Lower lobe of right lung (tissue), 2 donors: Measurements from ENCODE around the gene TSPAN9. TPM values are rescaled to one million over a fixed set of nuclear protein-coding genes. Genes with fewer than 3 reads are reported as not detected.
A peak's percentile ranks its signal among the peaks of the same experiment; 100 is the strongest.

Source experiments
- ATAC-seq, 2 donors: fragments of 200-7000 bp; cut with Tn5 transposase; one replicate each; pipeline ENCODE4 v1.9.1; 2020 to 2022; ENCODE audit warnings: mild to moderate bottlenecking in 2 of 2, moderate library complexity in 2 of 2
- DNase-seq: peaks from one replicate; pipeline ENCODE4 v3.0.0-alpha.2; 2020
- H3K27ac ChIP-seq: fragments of 200-600 bp; one replicate; pipeline ENCODE4 v1.8.0; 2022
- H3K27me3 ChIP-seq: fragments of 200-600 bp; one replicate; pipeline ENCODE4 v1.8.0; 2022; ENCODE audit warnings: low read depth
- H3K36me3 ChIP-seq: fragments of 200-600 bp; one replicate; pipeline ENCODE4 v1.8.0; 2022; ENCODE audit warnings: mild to moderate bottlenecking
- H3K4me1 ChIP-seq: fragments of 200-600 bp; one replicate; pipeline ENCODE4 v1.8.0; 2022
- H3K4me3 ChIP-seq: fragments of 200-600 bp; one replicate; pipeline ENCODE4 v1.8.0; 2022; ENCODE audit warnings: mild to moderate bottlenecking
- H3K9me3 ChIP-seq: fragments of 200-600 bp; one replicate; pipeline ENCODE4 v1.8.0; 2022
- CTCF ChIP-seq: fragments of 200-600 bp; IDR thresholded peaks from one replicate; pipeline ENCODE4 v1.8.0; 2022; ENCODE audit warnings: antibody characterized with exemption, mild to moderate bottlenecking
- intact Hi-C: fragments of 100-400 bp; cut with DNase I; formaldehyde crosslinking; loops from one replicate; pipeline ENCODE4 v1.11.0; 2022
- total RNA-seq: library from RNA; stranded (reverse); fragmentation: NEBNext Ultra II Directional; extraction: Animal tissue kit (Norgen Biotek cat#: 25700); gene quantifications from one replicate; pipeline ENCODE4 v1.2.1, GENCODE V29; 2021
- donor health status: DM: no; HTN: yes; CAD: no; lungs with severe emphysema.

TSPAN9 gene
- total RNA-seq, 1 donor from 2014 or later: 61.1 TPM

GRCh38 chr12:3216726-3217682 lies 139.8 kb downstream of the TSPAN9 start:
- intact Hi-C loops: no loop called here
- Histone ChIP-seq H3K27ac (peak overlapping the region; percentile 56), H3K9me3 (no peaks in the 10 kb centered on the region), H3K4me3 (no peak overlapping the region), H3K36me3 (peaks cover 6% of the 10 kb centered on the region), H3K27me3 (no peaks in the 10 kb centered on the region), H3K4me1 (peaks cover 32% of the 10 kb centered on the region)
- DNase-seq (no peak), ATAC-seq (peak; percentile 7 to 36)
- no peak for TF ChIP-seq CTCF

- ATAC-seq: no peak
- H3K36me3 ChIP-seq: peaks cover 6% of the 10 kb centered on the region
- H3K4me1 ChIP-seq: peaks cover 32% of the 10 kb centered on the region
- intact Hi-C loops: no loop called here
- peak overlapping the region; percentile 7 for H3K27ac ChIP-seq
- H3K4me3 ChIP-seq: no peak overlapping the region
- no peaks in the 10 kb centered on the region for H3K9me3 ChIP-seq
- DNase-seq: no peak
- TF ChIP-seq CTCF: no peak
- H3K27me3 ChIP-seq: no peaks in the 10 kb centered on the region
Measured at GRCh38 chr12:3217683-3218079, 140.5 kb downstream of the TSPAN9 start.

GRCh38 chr12:3218228-3219171 lies 141.3 kb downstream of the TSPAN9 start:
- intact Hi-C loops: no loop called here
- Histone ChIP-seq H3K36me3 (peaks cover 6% of the 10 kb centered on the region), H3K27me3 (no peaks in the 10 kb centered on the region), H3K4me1 (peaks cover 32% of the 10 kb centered on the region), H3K27ac (peak overlapping the region; percentile 56), H3K4me3 (no peak overlapping the region), H3K9me3 (no peaks in the 10 kb centered on the region)
- peak; percentile 61 to 63 for ATAC-seq
- TF ChIP-seq CTCF: no peak
- DNase-seq: peak; percentile 59

GRCh38 chr12:3219233-3219632 lies 142.1 kb downstream of the TSPAN9 start:
- peak overlapping the region; percentile 56 for H3K27ac ChIP-seq
- peaks cover 34% of the 10 kb centered on the region for H3K4me1 ChIP-seq
- H3K4me3 ChIP-seq: no peak overlapping the region
- DNase-seq (no peak), ATAC-seq (no peak)
- intact Hi-C loops: no loop called here
- peaks cover 6% of the 10 kb centered on the region for H3K36me3 ChIP-seq
- no peak for TF ChIP-seq CTCF
- H3K9me3 ChIP-seq: no peaks in the 10 kb centered on the region
- no peaks in the 10 kb centered on the region for H3K27me3 ChIP-seq
